GM19239 (cell line): ENCODE measurements around the gene NTNG1.

ENCODE experiments used
- DNase-seq: peaks from one replicate; pipeline ENCODE4 v3.0.0; 2011; ENCODE audit warnings: low spot score; ENCODE audit not compliant: insufficient read length
- FAIRE-seq: peaks from 2 replicates; lab custom pipeline; 2011; peaks lifted over from hg19 to GRCh38; lab: Jason Lieb, UNC

NTNG1 gene

DNA sequence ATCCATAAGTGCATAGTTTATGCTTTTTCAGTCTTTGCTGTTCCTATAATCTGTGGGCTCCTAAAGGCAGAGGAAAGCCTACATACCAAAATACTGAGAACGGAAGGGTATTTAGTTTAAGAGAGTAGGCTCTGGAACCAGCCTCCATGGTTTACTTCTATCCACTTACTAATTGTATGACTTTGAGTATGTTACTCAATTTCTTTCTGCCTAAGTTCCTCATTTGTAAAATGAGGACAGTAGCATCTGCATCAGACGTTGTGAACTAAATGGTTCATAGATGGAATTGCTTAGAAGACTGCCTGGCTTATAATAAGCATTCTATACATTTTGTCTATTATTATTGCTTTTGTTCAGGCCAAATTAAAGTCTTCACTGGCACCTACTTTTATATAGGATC is 111.0 kb downstream of the NTNG1 start:
- FAIRE-seq: no peak
- no peak for DNase-seq

DNA sequence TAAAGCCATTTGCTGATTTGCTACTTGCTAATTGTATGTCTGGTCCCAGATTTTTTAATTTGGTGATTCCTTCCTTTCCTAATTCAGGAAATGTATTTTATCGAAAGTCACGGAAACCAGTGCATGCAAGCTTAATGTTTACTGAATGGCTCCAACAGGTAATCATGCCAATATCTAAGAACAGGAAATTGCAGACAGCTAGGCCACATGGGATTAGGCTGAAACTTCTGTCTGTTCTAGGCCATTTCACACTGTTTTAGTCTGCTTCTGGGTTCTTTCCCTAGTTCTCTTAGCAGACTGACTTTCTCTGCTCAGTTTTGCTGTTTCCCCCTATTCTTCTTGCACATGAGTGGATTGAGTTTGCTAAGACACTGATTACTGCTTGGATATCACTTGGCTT is 111.4 kb downstream of the NTNG1 start:
- DNase-seq: no peak
- FAIRE-seq: no peak

DNA sequence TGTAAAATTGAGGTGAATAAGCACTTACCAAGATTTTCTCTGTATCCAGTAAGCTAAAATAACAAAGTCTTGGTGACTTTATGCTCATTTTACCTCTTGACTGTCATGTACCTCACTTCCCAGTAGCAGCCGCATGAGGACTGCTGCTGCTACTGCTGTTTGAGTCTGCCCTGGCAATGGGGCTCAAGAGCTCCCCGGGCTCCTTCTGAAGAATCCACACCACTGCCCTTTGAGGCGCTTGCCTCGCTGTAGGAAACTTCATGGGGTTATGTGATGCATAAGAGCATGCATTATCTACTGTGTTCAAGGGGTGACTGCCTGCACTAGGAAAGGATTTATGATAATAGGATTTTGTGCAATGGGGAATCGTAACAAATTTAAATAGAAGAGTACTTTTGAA is 113.5 kb downstream of the NTNG1 start:
- no peak for FAIRE-seq
- DNase-seq: no peak

DNA sequence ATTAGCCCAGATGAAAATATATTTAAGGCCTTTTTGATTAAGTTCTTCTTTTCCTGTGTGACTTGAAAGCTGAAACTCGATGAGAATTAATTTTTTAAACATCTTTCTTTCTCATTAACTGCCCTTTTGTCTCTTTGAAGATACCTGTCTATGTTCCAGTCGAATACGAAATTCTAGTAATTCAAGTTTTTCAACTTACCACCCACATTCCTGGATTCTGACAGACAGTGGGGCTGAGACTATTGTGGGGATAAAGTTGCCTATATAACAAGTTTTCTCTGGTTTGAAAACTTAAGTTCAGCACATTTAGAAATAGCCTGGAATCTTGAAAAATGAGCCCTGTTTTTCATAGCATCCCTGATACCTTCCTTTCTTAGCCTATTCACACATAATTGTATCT is 114.6 kb downstream of the NTNG1 start:
- FAIRE-seq (no peak), DNase-seq (no peak)

DNA sequence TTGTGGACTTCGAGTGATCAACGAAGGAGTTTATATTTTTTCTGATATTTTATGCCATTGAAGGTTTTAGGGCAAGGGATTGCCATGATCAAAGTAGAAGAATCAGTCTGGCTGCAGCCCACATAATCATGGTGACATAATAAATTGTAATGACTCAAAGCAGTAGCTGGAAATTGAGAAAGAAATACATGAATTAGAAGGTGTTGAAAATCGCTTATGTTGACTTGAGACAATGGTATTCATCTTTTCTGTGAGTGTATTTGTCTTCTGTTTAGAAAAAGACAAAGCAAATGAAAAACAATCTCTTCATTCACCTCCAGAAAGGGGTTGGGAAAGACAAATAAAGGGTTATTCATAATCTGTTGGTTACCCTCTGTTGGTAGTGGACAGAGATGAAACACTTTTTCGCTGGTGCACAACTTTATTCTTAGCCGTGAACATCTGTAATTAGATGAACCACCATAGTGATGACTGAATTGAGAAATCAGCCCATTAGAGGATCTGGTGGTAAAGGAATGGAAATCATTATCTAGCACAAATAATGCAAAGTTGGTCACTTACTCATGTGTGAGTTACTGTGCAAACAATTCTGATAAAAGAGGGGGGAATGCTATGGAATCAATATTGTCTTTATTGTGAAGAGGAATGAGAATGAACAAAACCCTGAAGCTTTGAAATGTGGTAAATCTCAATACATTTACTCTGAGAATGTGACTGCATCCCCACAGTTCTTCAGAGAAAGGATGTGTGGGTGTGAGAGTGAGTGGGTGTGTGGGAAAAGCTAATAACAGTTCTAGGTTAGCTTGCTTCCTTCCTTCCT is 121.8 kb downstream of the NTNG1 start:
- DNase-seq (no peak), FAIRE-seq (no peak)

DNA sequence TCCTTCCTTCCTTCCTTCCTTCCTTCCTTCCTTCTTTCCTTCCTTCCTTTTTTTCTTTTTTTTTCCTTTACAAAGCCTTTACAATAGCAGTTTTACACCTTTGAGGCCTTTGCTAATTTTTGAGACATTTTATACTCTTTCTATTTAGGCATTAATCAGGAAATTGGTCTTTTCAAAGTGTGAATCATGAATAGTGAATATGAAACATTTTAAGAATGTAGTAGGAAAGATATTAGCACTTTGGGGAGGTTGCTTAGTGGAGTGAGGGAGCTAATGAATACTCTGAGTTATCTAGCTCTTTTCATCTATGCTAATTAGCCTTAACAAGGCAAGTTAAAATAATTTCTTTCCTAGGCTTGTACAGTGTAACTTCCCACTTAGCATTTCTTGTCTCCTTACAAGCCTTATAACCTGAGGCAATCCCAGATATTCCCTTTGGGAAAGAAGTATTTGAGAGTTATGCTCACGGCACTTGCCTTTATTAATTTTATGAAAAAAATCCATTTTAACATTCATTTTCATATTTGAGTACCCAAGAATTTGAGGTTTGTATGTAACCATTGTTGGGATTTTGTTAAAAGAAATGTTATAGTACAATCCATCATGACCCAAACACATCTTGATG is 122.6 kb downstream of the NTNG1 start:
- DNase-seq: no peak
- no peak for FAIRE-seq

DNA sequence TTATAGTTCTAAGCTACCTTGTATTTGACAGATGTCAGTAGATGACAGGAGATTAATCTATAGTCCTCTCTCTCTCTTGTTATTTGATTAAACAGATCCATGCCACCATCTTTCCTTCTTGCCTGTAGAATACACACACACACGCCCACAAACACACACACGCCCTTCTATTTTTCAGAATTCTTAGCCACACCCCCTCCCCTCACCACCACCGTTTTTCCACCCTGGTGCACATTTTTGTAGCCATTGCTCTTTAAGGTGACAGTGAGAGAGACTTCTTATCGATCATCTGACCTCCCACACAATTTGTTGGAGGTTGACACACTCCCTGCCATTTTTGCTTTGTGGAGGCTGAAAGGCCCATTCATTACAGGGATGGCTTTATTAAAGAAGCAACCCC is 123.2 kb downstream of the NTNG1 start:
- FAIRE-seq (no peak), DNase-seq (no peak)

DNA sequence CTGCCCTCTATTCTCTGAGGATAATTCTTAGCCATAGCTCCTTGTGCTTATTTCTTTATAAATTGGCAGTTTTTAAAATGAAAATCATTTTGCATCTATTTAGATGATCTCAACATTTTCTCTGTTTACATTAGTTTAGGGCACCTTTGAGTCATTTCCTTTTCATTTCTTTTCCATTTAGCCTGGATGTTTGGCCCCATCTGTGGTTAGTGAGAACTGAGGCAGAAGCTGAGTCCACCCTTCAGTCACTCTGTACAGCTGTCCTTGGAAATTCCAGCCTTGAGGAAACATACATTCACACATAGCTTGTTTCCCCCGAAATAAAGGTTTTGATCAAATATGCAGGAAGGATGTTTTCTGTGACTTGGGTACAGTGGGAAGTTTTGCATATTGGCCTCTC is 123.7 kb downstream of the NTNG1 start:
- FAIRE-seq: no peak
- no peak for DNase-seq

DNA sequence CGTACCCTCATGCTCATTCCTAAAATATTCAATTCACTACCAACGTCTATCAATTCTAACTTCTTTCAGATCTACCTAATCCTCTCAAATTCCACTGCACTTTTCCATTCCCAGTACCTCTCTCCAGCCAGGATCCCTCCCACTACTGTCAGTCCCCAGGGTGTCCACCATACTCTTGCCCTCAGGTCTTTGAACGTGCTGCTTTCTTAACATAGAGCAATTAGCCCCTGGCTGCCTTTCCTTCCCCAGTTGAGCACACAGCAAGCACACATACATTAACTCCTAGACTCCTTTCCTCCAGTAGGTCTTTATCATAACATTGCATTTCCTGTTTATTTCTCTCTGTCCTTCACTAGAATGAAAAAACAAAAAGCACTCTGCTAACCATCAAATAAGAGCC is 126.7 kb downstream of the NTNG1 start:
- FAIRE-seq: no peak
- DNase-seq: no peak

DNA sequence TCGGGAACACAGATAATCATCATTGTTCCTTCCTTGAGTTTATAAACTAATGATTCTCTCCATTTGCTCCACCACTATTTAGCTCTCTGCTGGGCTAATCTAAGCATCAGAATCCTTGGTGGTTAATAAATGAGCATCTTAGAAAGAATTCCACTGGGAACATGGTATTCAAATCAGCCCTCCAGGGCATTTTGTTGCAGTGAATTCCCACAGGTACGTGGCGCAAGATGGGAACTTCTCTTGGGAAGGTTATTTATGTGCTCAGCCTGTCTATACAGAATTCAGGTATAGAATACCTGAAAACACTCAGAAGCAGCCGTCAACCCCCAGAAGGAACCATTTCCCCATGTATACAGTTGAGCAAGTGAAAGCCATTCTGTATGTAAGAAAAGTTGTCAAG is 131.5 kb downstream of the NTNG1 start:
- no peak for FAIRE-seq
- no peak for DNase-seq

DNA sequence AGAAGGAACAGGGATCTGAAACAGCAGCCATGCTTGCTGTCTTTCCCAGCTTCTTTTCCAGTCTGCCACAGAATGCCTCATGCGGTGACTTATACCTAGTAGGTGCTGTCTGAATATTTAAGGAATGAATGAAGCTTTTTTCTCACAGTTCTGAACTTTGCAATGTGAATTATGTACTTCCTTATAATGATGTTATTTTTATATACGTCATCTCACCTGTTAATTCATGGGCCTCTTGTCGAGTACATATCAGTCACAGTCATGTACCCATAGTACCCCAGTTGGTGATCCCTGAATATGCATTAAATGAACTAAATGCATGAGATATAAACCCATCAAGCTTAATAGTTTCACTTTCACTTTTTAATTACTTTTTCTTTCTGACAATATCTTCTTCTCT is 132.7 kb downstream of the NTNG1 start:
- FAIRE-seq (no peak), DNase-seq (no peak)

DNA sequence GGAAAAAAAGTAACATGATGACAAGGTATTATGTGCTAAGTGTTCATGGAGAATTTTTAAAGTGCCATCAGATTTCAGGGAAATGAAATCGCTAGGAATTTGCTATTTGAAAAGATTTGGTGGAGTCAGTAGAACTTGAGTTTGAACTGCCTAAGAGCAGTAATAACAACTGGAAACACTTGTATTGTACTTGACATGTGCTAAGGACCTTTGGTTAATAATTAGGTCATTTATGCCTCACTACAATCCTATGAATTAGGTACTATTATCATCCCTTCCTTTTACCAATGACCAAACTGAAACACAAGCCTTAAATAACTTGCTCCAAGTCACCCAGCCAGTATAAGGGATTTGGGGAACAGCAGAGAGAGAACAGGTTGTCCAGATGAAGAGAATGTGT is 133.4 kb downstream of the NTNG1 start:
- FAIRE-seq (no peak), DNase-seq (no peak)

DNA sequence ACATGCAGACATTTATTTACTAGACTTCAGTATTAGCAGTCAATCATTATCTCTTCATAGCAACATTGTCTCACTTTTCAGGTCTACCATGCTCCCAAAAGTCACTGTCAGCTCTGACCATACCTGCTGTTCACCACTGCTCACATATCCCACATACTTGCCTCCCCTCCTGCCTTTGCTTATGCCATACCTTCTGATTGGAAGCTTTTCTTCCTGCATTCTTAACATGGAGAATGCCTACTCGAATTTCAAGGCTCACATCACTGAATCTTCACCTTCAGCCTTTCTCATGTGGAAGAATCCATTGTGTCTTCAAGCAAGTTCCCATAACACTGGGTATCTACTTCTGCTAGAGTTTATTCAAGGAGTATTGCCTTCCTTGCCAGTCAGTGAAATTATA is 135.4 kb downstream of the NTNG1 start:
- DNase-seq: no peak
- FAIRE-seq: no peak

DNA sequence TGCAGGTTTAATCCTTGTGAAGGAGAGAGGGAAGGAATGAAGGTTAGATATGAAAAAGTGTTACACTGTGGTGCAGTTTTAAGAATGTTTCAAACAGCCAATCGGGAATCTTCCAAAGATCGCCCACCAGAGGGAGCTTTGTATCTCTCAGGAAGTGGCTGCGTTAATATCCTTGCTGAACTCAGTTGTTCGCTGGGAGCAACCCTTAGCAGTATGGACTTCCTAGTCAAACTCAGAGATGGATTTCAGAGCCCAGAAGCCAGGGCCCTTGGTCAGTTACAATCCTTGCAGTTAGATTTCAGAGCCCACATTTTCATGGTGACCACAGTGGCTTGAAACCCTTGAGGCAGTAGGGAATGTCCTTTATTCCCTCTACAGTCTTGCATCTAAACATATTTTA is 136.2 kb downstream of the NTNG1 start:
- DNase-seq (no peak), FAIRE-seq (no peak)

DNA sequence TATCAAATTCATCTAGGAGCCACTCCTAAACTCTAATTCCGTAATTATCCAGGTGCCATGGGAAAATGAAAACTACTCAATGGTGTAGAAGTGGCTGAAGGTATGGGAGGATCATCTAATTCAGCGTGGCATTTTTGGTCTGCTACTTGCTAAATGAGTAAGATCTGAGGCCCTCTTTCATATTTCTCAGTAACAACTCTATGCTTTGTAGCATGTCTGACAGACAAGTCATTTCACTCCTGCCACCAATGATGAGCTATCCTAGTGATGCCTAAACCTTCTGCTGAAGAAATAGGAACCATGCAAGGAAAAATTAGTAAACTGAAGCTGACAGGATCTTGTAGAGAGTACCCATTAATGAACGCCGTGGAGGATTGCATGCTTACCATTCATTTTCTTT is 145.3 kb downstream of the NTNG1 start:
- FAIRE-seq (no peak), DNase-seq (no peak)

DNA sequence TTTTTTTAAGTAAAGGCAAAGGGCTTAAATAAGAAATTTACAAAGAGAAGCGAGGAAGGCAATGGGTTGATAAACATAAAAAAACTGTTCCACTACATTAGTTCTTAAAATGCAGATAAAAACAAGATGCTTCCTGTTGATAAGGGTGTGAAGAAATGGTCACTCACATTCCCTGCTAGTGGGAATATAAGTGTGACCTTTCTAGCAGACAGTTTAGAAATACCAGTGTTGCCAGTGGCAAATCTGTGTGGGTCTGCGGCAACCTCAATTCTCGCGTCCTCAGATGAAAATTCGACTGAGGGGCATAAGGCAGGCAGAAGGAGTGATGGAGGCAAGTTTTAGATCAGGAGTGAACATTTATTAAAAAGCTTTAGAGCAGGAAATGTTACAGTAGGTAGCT is 151.1 kb downstream of the NTNG1 start:
- FAIRE-seq: no peak
- DNase-seq: no peak

DNA sequence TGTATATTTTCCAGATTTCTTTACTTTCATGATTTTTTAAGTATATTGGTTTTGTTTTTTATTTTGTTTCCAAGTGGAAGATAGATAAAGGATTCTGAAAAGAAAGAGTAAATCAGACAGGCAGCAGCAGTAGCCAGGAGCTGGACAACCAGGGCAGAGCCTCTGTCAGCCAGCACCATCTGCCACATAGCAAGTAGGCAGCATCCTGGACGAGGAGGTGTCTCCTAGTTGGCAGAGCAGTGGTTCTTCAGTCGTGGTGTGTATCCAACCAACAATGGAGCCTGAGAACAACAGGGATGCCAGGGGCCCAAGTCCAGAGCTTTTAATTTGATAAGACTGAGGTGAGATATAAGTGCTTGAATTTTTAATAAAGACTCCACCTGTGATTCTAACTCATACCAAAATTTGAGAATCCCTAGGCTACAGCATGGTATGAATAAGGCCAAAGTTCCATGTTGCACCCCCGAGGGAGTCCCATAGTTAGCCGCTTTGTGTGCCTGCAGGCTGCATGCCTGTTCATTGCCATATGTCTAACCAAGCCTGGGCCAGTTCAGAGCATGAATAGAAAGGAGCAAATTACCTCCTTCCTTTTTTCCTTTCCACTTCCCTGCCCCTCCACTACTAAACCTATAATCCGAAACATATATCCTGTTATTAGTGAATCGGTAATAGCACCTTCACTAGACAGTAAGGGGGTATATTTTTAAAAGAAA is 153.2 kb downstream of the NTNG1 start:
- FAIRE-seq (no peak), DNase-seq (no peak)

DNA sequence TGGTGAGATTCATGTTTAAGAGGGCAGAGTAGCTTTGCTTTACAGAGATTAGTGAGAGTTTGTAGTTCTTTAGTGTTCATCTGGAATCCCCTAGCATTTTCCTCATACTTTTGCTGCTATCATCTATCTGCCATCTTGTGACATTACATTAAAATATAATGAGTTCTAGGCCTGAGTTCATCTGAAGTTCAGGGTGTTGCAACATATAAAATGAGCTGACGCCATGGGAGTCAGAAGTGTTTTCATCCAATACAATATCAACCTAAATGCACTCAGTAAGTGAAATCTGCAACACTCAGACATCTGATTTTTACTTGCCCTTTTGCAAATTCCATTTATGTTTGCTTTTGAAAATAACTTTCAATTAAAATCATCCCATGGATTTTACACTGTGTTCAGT is 153.8 kb downstream of the NTNG1 start:
- no peak for DNase-seq
- FAIRE-seq: no peak

DNA sequence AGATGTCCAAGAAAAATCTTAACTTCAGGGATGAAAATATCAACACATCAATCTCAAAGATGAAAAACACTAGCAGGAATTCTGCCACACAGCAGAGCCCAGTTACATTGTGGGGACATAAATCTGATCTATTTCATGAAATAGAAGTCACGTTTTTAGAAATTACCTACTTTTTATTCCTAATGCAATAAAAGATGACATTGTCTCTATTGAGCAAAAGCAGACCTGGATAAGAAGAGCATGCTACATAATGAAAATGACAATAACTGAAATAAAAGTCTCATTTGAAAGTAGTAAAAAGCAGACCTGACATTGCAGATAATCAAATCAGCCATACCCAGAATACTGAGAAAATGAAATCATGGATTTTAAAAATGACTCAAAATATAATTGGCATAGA is 156.8 kb downstream of the NTNG1 start:
- no peak for FAIRE-seq
- DNase-seq: no peak

DNA sequence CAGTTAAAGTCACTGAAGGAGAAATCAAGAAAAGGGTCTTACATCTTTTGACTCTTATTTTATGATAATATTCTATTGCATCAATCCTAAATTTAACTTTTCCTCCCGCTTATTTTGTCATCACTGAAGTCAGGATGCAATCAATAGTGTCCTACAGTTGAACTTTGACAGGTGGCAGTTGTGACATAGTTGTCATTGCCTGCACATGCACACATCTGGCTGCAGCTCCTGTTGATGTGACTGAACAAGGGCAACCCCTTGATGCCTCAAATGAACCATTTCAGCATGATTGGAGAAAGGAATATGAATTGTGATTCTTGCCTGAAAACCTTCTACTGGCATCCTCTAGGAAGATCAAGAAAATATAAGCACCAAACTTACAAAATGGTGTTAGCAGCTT is 157.7 kb downstream of the NTNG1 start:
- FAIRE-seq (no peak), DNase-seq (no peak)

DNA sequence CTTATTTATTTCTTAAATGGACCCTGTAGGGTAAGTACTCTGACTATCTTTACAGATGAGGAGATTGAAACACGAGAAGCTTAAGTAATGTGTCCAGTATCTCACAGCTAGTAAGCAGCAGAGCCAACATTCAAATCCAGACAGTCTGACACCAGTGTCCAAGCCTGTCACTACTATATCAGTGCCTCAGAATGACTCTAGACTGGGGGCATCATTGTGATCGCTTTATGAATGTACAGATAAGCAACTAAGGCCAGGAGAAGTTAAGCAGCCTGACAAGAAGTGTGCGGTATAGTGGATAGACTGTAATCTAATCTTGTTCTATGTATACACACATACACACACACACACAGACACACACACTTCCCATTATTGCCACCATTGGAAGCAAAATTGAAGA is 158.7 kb downstream of the NTNG1 start:
- no peak for DNase-seq
- no peak for FAIRE-seq

DNA sequence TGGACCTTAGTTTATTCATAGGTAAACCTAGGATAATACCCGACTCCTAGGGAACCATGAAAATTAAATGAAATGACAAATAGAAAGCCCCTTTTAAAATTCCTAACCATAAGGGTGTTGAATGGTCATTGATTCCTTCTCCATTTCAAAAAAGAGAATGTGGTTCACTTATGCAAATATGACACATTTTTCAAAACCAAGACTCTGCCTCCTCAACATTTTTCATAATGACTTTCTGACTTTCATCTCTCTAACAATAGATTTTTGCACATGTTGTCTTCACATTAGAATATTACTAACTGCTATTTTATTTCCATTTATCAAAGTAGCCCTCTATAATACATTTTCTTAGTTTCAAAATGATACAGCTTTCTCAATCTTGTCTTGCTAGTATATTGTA is 169.1 kb downstream of the NTNG1 start:
- DNase-seq: no peak
- no peak for FAIRE-seq
